Mesodermal cell (in vitro differentiated cells): Measurements from ENCODE around the gene ISCA1.

Source experiments
- H3K27ac ChIP-seq: 2 replicates; pipeline ENCODE4 v1.7.0; 2013; ENCODE audit warnings: mild to moderate bottlenecking, low read depth, low read length, moderate library complexity; ENCODE audit not compliant: severe bottlenecking
- H3K36me3 ChIP-seq: 2 replicates; pipeline ENCODE4 v1.7.1; 2013; ENCODE audit warnings: mild to moderate bottlenecking, low read length, moderate library complexity; ENCODE audit not compliant: control insufficient read depth, insufficient read depth
- H3K4me1 ChIP-seq: one replicate; pipeline ENCODE4 v1.7.1; 2013; ENCODE audit warnings: mild to moderate bottlenecking, low read length; ENCODE audit not compliant: insufficient read depth, control insufficient read depth, poor library complexity, severe bottlenecking
- H3K4me3 ChIP-seq: 2 replicates; pipeline ENCODE4 v1.7.0; 2013; ENCODE audit warnings: low read length, control low read depth, mild to moderate bottlenecking; ENCODE audit not compliant: insufficient read depth, poor library complexity, severe bottlenecking; ENCODE audit errors: extremely low read depth
- H3K9me3 ChIP-seq: 2 replicates; pipeline ENCODE4 v1.7.1; 2013; ENCODE audit warnings: mild to moderate bottlenecking, low read length, moderate library complexity; ENCODE audit not compliant: control insufficient read depth
- WGBS, 2 experiments: methylation state at CpG; one replicate each; pipeline ENCODE4 v1.1.5; 2013; ENCODE audit warnings: missing lambda C conversion rate in 2 of 2; ENCODE audit not compliant: insufficient coverage in 2 of 2; 5-methylcytosine and 5-hydroxymethylcytosine counted together

Gene ISCA1

GRCh38 chr9:86238861-86239770 lies 43.2 kb downstream of the ISCA1 start:
- H3K27ac ChIP-seq: no peak overlapping the region
- no peaks in the 10 kb centered on the region for H3K36me3 ChIP-seq
- H3K4me3 ChIP-seq: no peak overlapping the region
- 94% methylated on average over 2 of the region's 10 CpGs; no CpG with 5 or more reads in 1 of the 2 experiments for WGBS, 2 experiments
- H3K4me1 ChIP-seq: no peaks in the 10 kb centered on the region
- H3K9me3 ChIP-seq: no peaks in the 10 kb centered on the region

GRCh38 chr9:86230858-86231257 lies 51.5 kb downstream of the ISCA1 start:
- no peak overlapping the region for H3K27ac ChIP-seq
- 92 to 100% methylated on average over 1 to 2 of the region's 2 CpGs for WGBS, 2 experiments
- H3K4me3 ChIP-seq: no peak overlapping the region
- no peaks in the 10 kb centered on the region for H3K36me3 ChIP-seq
- H3K4me1 ChIP-seq: no peaks in the 10 kb centered on the region
- no peaks in the 10 kb centered on the region for H3K9me3 ChIP-seq

GRCh38 chr9:86222667-86223066 lies 59.7 kb downstream of the ISCA1 start:
- H3K4me3 ChIP-seq: no peak overlapping the region

GRCh38 chr9:86219606-86220005 lies 62.7 kb downstream of the ISCA1 start:
- 83% methylated on average over 1 to 3 of the region's 3 CpGs for WGBS, 2 experiments
- Histone ChIP-seq H3K4me3 (no peak overlapping the region), H3K27ac (no peak overlapping the region), H3K4me1 (no peaks in the 10 kb centered on the region), H3K9me3 (no peaks in the 10 kb centered on the region), H3K36me3 (no peaks in the 10 kb centered on the region)

More at GRCh38 chr9:86222667-86223066, 59.7 kb downstream of the ISCA1 start:
- H3K9me3 ChIP-seq: no peaks in the 10 kb centered on the region
- 92 to 95% methylated on average over 2 to 4 of the region's 4 CpGs for WGBS, 2 experiments
- H3K27ac ChIP-seq: no peak overlapping the region
- H3K36me3 ChIP-seq: no peaks in the 10 kb centered on the region
- H3K4me1 ChIP-seq: no peaks in the 10 kb centered on the region

GRCh38 chr9:86217076-86217755 lies 65.1 kb downstream of the ISCA1 start:
- 85 to 89% methylated on average over 4 to 7 of the region's 7 CpGs for WGBS, 2 experiments
- no peaks in the 10 kb centered on the region for H3K4me1 ChIP-seq

More at GRCh38 chr9:86217076-86217755, 65.1 kb downstream of the ISCA1 start:
- Histone ChIP-seq H3K27ac (no peak overlapping the region), H3K4me3 (no peak overlapping the region), H3K36me3 (no peaks in the 10 kb centered on the region), H3K9me3 (no peaks in the 10 kb centered on the region)
